Smooth muscle cell (in vitro differentiated cells): ENCODE results near the gene KAT8. TPM values are rescaled to one million over a fixed set of nuclear protein-coding genes. Genes with fewer than 3 reads are reported as not detected.
"Not testable (repeated sequence)": the region's sequence is repeated elsewhere in the genome, so short reads cannot be mapped to it uniquely, and the experiment has no call there.

Experiments
- DNase-seq: peaks from one replicate; lab custom pipeline; 2025; ENCODE audit not compliant: unreplicated experiment; lab: John Stamatoyannopoulos, UW
- H2AFZ ChIP-seq: fragments of 200-600 bp; sonication (generic); 2 replicates; pipeline ENCODE4 v1.6.0; 2016; ENCODE audit warnings: antibody characterized with exemption, low read depth, mild to moderate bottlenecking
- H3F3A ChIP-seq: fragments of 200-600 bp; sonication (generic); 2 replicates; pipeline ENCODE4 v1.6.0; 2017; ENCODE audit warnings: antibody characterized with exemption, low read depth
- H3K27ac ChIP-seq: fragments of 200-600 bp; sonication (generic); 2 replicates; pipeline ENCODE4 v1.5.1; 2016; ENCODE audit warnings: low read depth, mild to moderate bottlenecking
- H3K27me3 ChIP-seq: fragments of 200-600 bp; sonication (generic); 2 replicates; pipeline ENCODE4 v1.6.1; 2016; ENCODE audit warnings: low read depth, mild to moderate bottlenecking
- H3K36me3 ChIP-seq: fragments of 200-600 bp; sonication (generic); 2 replicates; pipeline ENCODE4 v1.5.1; 2016; ENCODE audit warnings: low read depth
- H3K4me1 ChIP-seq: fragments of 200-600 bp; sonication (generic); 2 replicates; pipeline ENCODE4 v1.5.1; 2016; ENCODE audit warnings: low read depth
- H3K4me2 ChIP-seq: fragments of 200-600 bp; sonication (generic); 2 replicates; pipeline ENCODE4 v1.6.0; 2016; ENCODE audit warnings: mild to moderate bottlenecking
- H3K4me3 ChIP-seq: fragments of 200-600 bp; sonication (generic); 2 replicates; pipeline ENCODE4 v1.5.1; 2016; ENCODE audit warnings: mild to moderate bottlenecking
- H3K79me2 ChIP-seq: fragments of 200-600 bp; sonication (generic); 2 replicates; pipeline ENCODE4 v1.6.0; 2016; ENCODE audit warnings: low read depth, mild to moderate bottlenecking
- H3K9ac ChIP-seq: fragments of 200-600 bp; sonication (generic); 2 replicates; pipeline ENCODE4 v1.6.0; 2016; ENCODE audit warnings: low read depth
- H3K9me3 ChIP-seq: fragments of 200-600 bp; sonication (generic); replicated peaks from 2 replicates; pipeline ENCODE4 v1.5.1; 2016; ENCODE audit warnings: low read depth
- H4K20me1 ChIP-seq: fragments of 200-600 bp; sonication (generic); 2 replicates; pipeline ENCODE4 v1.6.0; 2016; ENCODE audit warnings: low read depth
- CTCF ChIP-seq: fragments of 200-600 bp; sonication (generic); IDR thresholded peaks from 2 replicates; pipeline ENCODE4 v1.5.1; 2017; ENCODE audit warnings: borderline replicate concordance, mild to moderate bottlenecking, antibody characterized with exemption; ENCODE audit not compliant: insufficient read depth, poor library complexity, severe bottlenecking
- WGBS: methylation state at CpG from one replicate; pipeline ENCODE4 v1.1.7; 2016; ENCODE audit warnings: low lambda C conversion rate; 5-methylcytosine and 5-hydroxymethylcytosine counted together
- polyA plus RNA-seq: library from polyadenylated mRNA; unstranded; fragments of >200 nt; fragmentation: Nextera tagmentation; extraction: Ambion mirVana; gene quantifications from 2 replicates; pipeline ENCODE4 v1.2.1, GENCODE V29; 2016
- total RNA-seq: library from RNA; depleted of rRNA; stranded (reverse); fragments of >200 nt; gene quantifications from 2 replicates; pipeline ENCODE4 v1.2.3, GENCODE V29; 2014

KAT8 gene
- total and polyA plus RNA-seq, 2 experiments from 2014 or later = 29.1 to 32.9 TPM

GRCh38 chr16:31167315-31167714 is 49.9 kb downstream of the KAT8 start:
- H2AFZ ChIP-seq = no peak overlapping the region
- no peak overlapping the region for H3K27ac ChIP-seq
- H3K27me3 ChIP-seq = no peaks in the 10 kb centered on the region
- H3K9me3 ChIP-seq = no peaks in the 10 kb centered on the region
- 92% methylated on average over 8 of the region's 8 CpGs for WGBS
- no peak overlapping the region for H3K9ac ChIP-seq
- H3K4me1 ChIP-seq = peaks cover 6% of the 10 kb centered on the region
- no peaks in the 10 kb centered on the region for H3F3A ChIP-seq
- H3K36me3 ChIP-seq = no peaks in the 10 kb centered on the region
- H3K79me2 ChIP-seq = no peaks in the 10 kb centered on the region
- no peak for DNase-seq
- TF ChIP-seq CTCF = no peak
- H4K20me1 ChIP-seq = no peaks in the 10 kb centered on the region
- no peak overlapping the region for H3K4me2 ChIP-seq
- H3K4me3 ChIP-seq = no peak overlapping the region

- Histone ChIP-seq H2AFZ (no peak overlapping the region), H3K27me3 (no peaks in the 10 kb centered on the region), H3K4me1 (peaks cover 6% of the 10 kb centered on the region), H3K36me3 (no peaks in the 10 kb centered on the region), H3K79me2 (no peaks in the 10 kb centered on the region), H3F3A (no peaks in the 10 kb centered on the region), H3K4me2 (no peak overlapping the region), H3K9ac (no peak overlapping the region), H3K9me3 (no peaks in the 10 kb centered on the region), H4K20me1 (no peaks in the 10 kb centered on the region), H3K27ac (no peak overlapping the region), H3K4me3 (no peak overlapping the region)
- TF ChIP-seq CTCF = no peak
- 84% methylated on average over 2 of the region's 2 CpGs for WGBS
- DNase-seq = no peak
Measured at GRCh38 chr16:31168848-31169247, 51.4 kb downstream of the KAT8 start.

GRCh38 chr16:31170048-31170447 is 52.6 kb downstream of the KAT8 start:
- not testable (repeated sequence) for H3K9me3 ChIP-seq, H3K79me2 ChIP-seq, H2AFZ ChIP-seq, H4K20me1 ChIP-seq, H3K9ac ChIP-seq, H3K4me2 ChIP-seq, DNase-seq, H3K27ac ChIP-seq, H3K27me3 ChIP-seq, H3K4me1 ChIP-seq, H3K4me3 ChIP-seq, H3K36me3 ChIP-seq, H3F3A ChIP-seq
- 0% methylated on average over 1 of the region's 2 CpGs for WGBS

GRCh38 chr16:31177136-31177535 is 59.7 kb downstream of the KAT8 start:
- Histone ChIP-seq H3K4me3 (no peak overlapping the region), H3K9me3 (no peaks in the 10 kb centered on the region), H3K27me3 (no peaks in the 10 kb centered on the region), H3K79me2 (peaks cover 25% of the 10 kb centered on the region), H4K20me1 (peaks cover 21% of the 10 kb centered on the region), H2AFZ (no peak overlapping the region), H3K27ac (no peak overlapping the region), H3F3A (peaks cover 4% of the 10 kb centered on the region), H3K36me3 (no peaks in the 10 kb centered on the region), H3K4me2 (no peak overlapping the region), H3K9ac (no peak overlapping the region), H3K4me1 (peaks cover 17% of the 10 kb centered on the region)
- TF ChIP-seq CTCF = no peak
- no peak for DNase-seq
- WGBS = 71% methylated on average over 3 of the region's 3 CpGs
